K562 (cell line): ENCODE measurements around the gene PPP1R2B.

Experiments used
- CTCF ChIP-seq, 3 experiments: IDR thresholded peaks in 2 of 3; conservative IDR thresholded peaks in 1 of 3; 2 replicates each; pipeline ENCODE4 v1.5.1; 2011 to 2012; ENCODE audit warnings: low read length in 3 of 3, mild to moderate bottlenecking in 3 of 3, control low read depth in 2 of 3, improper control_type of control experiment in 1 of 3, inconsistent platforms in 1 of 3, low read depth in 1 of 3, mixed read lengths in 1 of 3, moderate library complexity in 1 of 3; ENCODE audit not compliant: insufficient read depth in 2 of 3
- GATA2 ChIP-seq: sonication (generic); formaldehyde crosslinking; IDR thresholded peaks from 2 replicates; pipeline ENCODE4 v1.4.0; 2020; ENCODE audit warnings: mild to moderate bottlenecking, missing genetic modification reagents
- MYC ChIP-seq, 2 experiments: fragments of 250-450 bp in 1 of 2; sonication (Bioruptor Pico) in 1 of 2; IDR thresholded peaks; 2 replicates each; pipeline versions ENCODE4 v1.5.1 to v1.6.1; 2012 to 2021; ENCODE audit warnings: low read depth in 2 of 2, borderline replicate concordance in 1 of 2, improper control_type of control experiment in 1 of 2, low read length in 1 of 2, mild to moderate bottlenecking in 1 of 2, moderate library complexity in 1 of 2
- POLR2A ChIP-seq: fragments of 450-650 bp; conservative IDR thresholded peaks from 2 replicates; pipeline ENCODE4 v1.6.1; 2016
- SP1 ChIP-seq: sonication (generic); formaldehyde crosslinking; IDR thresholded peaks from 2 replicates; pipeline ENCODE4 v1.8.1; 2022; ENCODE audit warnings: mild to moderate bottlenecking, missing genetic modification reagents
- TFAP4 ChIP-seq: sonication (generic); formaldehyde crosslinking; IDR thresholded peaks from 2 replicates; pipeline ENCODE4 v1.8.0; 2022; ENCODE audit warnings: missing genetic modification reagents, mild to moderate bottlenecking, moderate library complexity, borderline replicate concordance
- ZBTB7A ChIP-seq: IDR thresholded peaks from 2 replicates; pipeline ENCODE4 v1.6.1; 2011; ENCODE audit warnings: low read depth, mild to moderate bottlenecking, low read length, moderate library complexity, borderline replicate concordance; ENCODE audit not compliant: control insufficient read depth
- ZNF133 ChIP-seq: fragments of 250-450 bp; sonication (Bioruptor Pico); IDR thresholded peaks from 2 replicates; pipeline ENCODE4 v1.4.0; 2020; ENCODE audit warnings: mild to moderate bottlenecking
- ZNF316 ChIP-seq: fragments of 450-650 bp; IDR thresholded peaks from 2 replicates; pipeline ENCODE4 v1.6.1; 2016
- ZNF431 ChIP-seq: sonication (generic); formaldehyde crosslinking; IDR thresholded peaks from 2 replicates; pipeline ENCODE4 v1.8.0; 2022; ENCODE audit warnings: mild to moderate bottlenecking, missing genetic modification reagents
- ZNF717 ChIP-seq: fragments of 250-450 bp; sonication (Bioruptor Pico); IDR thresholded peaks from 2 replicates; pipeline ENCODE4 v1.5.0; 2021
- ZSCAN29 ChIP-seq: fragments of 450-650 bp; IDR thresholded peaks from 2 replicates; pipeline ENCODE4 v1.6.1; 2017
- TF ChIP-seq, protein P1 (sequence below): sonication (generic); formaldehyde crosslinking; IDR thresholded peaks from 2 replicates; pipeline ENCODE4 v1.8.1; 2023; ENCODE audit warnings: mild to moderate bottlenecking, missing genetic modification reagents
- TF ChIP-seq, protein P2 (sequence below): sonication (generic); formaldehyde crosslinking; IDR thresholded peaks from 2 replicates; pipeline ENCODE4 v1.8.0; 2022; ENCODE audit warnings: missing genetic modification reagents, mild to moderate bottlenecking, borderline replicate concordance

DNA sequence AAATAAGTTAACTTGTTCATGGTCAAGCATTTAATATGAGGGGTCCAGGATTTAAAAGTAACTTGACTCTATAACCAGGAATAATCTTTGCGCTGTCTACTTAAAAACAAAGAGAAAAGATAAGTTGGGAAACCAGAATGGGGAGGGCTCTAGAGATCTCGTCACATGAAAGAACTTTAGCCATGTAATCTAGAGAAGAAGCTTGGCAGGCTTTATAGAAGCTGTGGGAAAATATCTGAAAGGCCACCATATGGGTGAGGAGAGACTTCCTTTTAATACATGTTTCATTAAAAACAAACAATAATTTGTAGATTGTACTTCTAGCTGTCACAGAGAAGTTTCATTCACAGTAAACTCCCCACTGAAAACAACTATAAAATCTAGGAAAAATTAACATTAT lies 46.7 kb upstream of the PPP1R2B start:
- no peak for TF ChIP-seq TFAP4 (CRISPR knock-in tag)
- TF ChIP-seq MYC (IDR thresholded peaks at IDR 0.05; ENCODE audit: low read depth, low read length) = no peak
- TF ChIP-seq MYC (CRISPR knock-in tag; IDR thresholded peaks at IDR 0.05; ENCODE audit: borderline replicate concordance, low read depth) = no peak
- TF ChIP-seq SP1 = no peak
- TF ChIP-seq ZSCAN29 = no peak
- TF ChIP-seq GATA2 (CRISPR knock-in tag) = no peak
- TF ChIP-seq ZNF431 = no peak
- no peak for TF ChIP-seq CTCF (IDR thresholded peaks at IDR 0.05 in 2 of 3, conservative IDR thresholded peaks at IDR 0.05 in 1 of 3; ENCODE audit: insufficient read depth in 2 of 3, low read depth in 1 of 3, low read length in 3 of 3)
- TF ChIP-seq, protein P1, sequence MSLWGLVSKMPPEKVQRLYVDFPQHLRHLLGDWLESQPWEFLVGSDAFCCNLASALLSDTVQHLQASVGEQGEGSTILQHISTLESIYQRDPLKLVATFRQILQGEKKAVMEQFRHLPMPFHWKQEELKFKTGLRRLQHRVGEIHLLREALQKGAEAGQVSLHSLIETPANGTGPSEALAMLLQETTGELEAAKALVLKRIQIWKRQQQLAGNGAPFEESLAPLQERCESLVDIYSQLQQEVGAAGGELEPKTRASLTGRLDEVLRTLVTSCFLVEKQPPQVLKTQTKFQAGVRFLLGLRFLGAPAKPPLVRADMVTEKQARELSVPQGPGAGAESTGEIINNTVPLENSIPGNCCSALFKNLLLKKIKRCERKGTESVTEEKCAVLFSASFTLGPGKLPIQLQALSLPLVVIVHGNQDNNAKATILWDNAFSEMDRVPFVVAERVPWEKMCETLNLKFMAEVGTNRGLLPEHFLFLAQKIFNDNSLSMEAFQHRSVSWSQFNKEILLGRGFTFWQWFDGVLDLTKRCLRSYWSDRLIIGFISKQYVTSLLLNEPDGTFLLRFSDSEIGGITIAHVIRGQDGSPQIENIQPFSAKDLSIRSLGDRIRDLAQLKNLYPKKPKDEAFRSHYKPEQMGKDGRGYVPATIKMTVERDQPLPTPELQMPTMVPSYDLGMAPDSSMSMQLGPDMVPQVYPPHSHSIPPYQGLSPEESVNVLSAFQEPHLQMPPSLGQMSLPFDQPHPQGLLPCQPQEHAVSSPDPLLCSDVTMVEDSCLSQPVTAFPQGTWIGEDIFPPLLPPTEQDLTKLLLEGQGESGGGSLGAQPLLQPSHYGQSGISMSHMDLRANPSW (CRISPR knock-in tag) = no peak
- TF ChIP-seq POLR2A = no peak
- TF ChIP-seq ZNF717 (CRISPR knock-in tag) = no peak
- TF ChIP-seq ZBTB7A = no peak
- TF ChIP-seq ZNF133 (CRISPR knock-in tag) = no peak
- no peak for TF ChIP-seq ZNF316
- TF ChIP-seq, protein P2, sequence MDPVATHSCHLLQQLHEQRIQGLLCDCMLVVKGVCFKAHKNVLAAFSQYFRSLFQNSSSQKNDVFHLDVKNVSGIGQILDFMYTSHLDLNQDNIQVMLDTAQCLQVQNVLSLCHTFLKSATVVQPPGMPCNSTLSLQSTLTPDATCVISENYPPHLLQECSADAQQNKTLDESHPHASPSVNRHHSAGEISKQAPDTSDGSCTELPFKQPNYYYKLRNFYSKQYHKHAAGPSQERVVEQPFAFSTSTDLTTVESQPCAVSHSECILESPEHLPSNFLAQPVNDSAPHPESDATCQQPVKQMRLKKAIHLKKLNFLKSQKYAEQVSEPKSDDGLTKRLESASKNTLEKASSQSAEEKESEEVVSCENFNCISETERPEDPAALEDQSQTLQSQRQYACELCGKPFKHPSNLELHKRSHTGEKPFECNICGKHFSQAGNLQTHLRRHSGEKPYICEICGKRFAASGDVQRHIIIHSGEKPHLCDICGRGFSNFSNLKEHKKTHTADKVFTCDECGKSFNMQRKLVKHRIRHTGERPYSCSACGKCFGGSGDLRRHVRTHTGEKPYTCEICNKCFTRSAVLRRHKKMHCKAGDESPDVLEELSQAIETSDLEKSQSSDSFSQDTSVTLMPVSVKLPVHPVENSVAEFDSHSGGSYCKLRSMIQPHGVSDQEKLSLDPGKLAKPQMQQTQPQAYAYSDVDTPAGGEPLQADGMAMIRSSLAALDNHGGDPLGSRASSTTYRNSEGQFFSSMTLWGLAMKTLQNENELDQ (CRISPR knock-in tag) = no peak
